CD4-positive, alpha-beta T cell treated with Interleukin-17A for 1 hour (primary cell): Measurements from ENCODE around the gene FLII.

Experiments used
- DNase-seq: peaks from one replicate; pipeline ENCODE4 v3.0.0-alpha.2; 2020

Gene FLII

DNA sequence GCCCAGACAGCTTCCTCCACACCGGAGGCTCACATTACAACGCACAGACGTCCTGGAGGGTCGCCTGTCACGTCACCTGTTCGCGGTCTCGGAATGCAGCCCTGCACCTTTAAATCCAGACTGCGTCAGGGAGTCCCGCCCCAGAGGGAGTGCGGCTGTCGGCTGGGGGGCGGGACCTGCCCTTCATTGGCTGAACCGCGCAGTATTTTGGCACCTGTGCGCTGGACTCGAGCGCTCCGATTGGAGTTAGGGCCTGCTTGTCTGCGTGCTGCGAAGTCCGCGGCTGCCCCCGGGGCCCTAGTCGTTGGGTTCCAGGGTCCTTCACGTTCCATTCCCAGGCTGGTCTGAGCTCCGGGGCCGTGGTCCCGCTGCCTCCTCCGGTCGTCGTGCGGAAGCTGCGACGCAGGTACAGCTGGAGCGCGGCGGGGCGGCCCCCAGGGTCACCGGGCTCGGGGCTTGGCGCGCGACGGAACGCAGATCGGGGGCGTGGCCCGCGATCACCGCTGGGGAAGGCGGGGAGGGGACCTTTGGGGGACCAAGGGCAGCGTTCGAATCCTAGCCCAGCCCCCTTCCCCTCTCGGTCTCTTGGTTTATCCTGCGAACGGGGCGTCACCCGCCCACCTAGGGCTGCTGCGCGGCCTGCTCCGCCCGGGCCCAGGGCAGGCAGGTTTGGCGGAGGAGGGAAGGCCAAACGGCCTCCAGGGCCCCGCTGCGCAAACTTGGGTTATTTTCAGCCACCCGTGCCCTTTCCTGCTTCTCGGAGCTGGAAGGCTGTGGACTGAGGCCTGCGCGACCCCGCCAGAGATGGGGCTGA is 2.0 kb upstream of the FLII start, which contains the start of gene MIEF2:
TSS of gene MIEF2 (plus strand) at position 331 of the 814 bp plus-strand sequence. CDS start 2,059 bp downstream, outside the sequence.
- DNase-seq = peak; percentile 94

DNA sequence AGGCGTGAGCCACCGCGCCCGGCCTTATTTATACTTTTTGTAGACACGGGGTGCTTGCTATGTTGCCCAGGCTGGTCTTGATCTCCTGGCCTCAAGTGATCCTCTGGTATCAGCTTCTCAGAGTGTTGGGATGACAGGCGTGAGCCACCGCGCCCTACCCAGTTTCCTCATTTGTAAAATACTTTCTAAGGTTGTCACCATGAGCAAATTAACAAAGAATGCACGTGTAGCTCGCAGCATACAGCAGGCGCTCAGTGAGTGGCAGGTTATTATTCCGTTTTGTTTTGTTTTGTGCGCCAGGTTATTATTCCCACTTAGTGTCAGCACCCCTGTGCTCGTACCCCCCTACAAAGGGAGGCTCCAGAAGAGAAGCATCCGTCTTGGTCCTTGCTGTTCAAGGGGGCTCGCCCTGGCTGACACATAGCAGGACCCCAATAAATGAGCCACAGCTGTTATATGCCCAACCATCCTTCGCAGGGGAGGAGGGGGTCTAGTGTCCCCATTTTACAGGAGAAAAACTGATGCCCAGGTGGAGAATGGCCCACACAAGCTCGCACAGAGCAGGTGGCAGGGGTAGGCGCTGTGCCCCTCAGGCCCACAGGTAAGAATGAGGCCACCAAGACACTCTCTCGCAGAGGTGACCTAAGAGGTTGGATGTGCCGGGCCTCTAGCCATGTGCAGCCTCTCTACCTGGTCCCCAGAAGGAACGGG is 1.2 kb upstream of the FLII start:
- no peak for DNase-seq

DNA sequence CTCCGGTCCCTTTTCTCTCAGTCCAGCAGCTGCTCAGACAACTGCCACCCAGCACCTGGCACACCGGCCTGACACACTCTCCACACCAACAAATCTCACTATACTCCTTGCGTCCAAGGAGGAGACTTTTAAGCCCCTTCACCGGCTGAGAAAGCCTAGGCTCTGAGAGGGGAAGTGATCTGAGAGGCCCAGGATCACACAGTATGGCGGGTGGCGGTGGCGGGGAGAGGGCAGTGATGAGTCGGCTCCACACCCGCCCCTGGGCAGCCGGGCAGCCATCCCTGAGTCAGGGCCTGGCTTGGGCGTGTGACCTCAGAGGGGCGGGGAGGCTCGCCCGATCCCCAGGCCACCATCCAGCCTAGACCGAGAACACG is 569 bp downstream of the FLII start:
- DNase-seq = peak; percentile 46

DNA sequence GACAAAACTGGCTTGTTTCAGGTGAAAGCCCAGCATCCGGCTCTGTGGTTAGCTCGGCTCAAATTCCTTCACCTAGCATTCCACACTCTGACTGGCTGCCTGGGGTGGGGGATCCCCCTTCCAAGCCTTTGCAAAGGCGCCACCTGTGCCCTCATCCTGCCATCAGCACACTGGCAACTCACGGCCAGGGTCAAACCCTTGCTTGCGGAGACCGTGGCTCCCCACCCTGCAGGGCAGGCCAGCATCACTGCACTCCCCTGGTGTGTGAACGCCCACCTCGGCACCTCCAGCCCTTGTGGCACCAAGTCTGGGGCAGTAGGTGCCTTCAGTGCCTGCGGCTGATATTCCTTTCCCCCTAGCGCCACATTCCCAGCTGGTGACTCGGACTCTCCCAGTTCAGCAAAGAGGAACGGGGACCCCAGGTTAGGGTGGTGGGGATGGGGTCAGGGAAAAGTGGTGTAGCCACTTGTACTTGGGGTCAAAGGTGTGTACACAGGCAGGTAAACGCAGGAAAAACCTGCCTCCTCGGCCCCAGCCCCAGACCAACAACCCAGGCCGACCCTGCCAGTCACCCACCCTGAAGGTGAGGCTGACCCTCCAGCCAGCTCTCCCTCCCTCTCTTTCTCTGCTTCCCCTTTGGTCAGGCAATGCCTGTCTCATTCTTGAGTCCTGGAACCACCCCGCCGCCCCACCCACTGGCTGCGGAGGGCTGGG is 1.1 kb downstream of the FLII start:
- DNase-seq = peak; percentile 23

DNA sequence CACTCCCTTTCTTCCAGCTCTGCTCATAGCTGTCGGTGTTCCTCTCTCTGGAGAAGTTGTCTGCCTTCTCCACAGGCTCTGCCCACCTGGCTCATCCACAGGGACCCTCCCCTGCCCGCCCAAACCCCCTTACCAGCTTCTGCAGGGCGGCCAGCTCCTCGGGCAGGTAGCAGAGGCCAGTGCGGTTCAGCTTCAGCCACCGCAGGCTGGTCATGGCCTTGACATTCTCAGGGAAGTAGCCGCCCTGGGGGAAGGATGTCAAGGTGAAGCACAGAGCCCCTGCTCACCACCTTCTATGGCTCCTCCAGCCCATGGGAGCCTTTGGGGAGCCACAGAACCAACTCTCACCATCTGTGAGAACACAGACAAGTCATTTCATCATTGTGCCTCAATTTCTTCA is 1.8 kb downstream of the FLII start:
- no peak for DNase-seq

DNA sequence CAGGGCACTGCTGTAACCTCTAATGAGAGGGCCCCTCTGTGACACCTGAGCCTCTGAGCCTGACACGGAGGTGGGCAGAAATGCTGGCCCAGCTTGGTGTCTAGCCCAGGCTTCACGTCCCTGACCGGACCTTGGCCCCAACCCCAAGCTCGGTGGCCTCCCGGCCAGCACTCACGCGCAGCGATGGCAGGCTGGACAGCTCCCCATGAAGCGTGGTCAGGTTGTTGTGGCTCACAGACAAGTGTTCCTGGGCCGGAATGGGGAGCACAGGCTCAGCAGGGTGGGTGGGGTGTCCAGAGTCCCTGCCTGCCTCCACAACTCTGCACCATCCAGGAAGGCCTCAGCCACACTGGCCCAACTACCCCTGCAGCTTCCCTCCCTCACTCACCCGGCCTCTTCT is 2.2 kb downstream of the FLII start:
- no peak for DNase-seq

DNA sequence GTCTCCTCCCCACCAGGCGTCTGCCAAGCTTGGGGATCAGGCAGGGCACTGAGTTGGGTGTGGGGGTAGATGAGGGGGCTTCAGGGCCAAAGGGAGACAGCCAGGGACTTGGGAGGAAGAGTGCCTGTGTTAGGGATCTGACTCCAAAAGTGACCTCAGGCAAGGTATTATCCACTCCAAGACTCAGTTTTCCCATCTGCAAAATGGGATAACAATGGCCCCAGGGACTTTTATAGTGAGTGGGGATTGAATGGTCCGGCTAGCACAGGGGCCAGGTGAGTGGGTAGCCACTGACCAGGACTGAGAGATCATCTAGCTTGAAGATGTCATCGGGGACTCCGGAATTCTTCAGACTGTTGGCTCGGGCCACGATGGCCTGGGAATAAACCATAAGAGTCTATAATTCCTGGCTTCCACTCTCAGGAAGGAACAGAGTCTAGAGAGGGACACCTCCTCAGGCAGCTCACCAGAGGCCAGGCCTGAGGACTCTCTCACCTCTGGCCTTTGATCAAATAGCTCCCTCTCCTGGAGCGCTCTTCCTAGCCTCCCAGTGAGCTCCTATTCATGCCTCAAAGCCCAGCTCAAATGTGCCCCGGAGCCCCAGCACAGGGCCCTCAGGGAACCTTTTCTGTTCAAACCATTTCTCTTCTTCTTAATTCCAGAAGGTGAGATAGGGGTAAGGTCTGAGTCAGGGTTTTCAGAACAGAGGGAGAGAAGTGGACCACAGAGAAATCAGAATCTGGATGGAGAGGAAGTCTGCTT is 3.5 kb downstream of the FLII start:
- no peak for DNase-seq

DNA sequence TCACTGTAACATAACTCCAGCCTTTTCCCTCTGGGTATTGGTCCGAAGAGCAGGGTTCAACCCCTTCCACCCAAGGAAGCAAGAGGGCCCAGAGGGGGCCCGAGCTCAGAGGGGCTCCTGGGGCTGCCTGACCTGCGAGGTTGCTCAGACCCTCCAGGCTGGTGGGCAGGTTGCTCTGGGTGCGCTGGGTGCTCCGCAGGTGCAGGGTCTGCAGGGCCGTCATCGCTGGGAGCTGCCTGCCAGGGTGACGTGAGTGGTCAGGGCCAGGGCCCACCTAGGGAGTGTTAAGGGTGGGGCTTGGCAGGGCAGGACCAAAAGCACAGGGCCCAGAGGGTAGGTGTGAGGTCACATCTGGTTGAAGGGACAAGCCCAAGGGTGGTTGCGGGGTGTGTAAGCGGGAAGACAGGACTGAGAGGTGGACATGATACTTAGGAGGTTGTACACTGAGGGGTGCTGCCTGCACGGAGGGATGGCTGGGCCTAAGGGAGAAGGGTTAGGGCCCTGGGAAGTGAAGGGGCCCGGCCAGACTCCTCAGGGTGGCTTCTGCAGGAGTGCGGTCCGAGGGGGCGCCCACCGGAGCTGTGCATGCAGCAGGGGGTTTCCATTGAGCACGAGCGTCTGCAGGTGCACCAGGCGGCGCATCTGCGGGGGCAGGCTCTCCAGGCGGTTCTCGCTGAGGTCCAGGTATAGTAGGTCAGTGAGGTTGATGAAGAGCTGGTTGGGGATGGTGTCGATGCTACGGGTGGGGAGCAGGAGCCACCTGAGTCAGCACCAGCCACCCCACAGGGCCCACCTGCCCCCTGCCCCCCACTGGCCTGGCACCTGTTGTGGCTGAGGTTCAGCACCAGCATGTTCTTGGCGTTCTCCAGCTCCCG is 4.4 kb downstream of the FLII start:
- no peak for DNase-seq

DNA sequence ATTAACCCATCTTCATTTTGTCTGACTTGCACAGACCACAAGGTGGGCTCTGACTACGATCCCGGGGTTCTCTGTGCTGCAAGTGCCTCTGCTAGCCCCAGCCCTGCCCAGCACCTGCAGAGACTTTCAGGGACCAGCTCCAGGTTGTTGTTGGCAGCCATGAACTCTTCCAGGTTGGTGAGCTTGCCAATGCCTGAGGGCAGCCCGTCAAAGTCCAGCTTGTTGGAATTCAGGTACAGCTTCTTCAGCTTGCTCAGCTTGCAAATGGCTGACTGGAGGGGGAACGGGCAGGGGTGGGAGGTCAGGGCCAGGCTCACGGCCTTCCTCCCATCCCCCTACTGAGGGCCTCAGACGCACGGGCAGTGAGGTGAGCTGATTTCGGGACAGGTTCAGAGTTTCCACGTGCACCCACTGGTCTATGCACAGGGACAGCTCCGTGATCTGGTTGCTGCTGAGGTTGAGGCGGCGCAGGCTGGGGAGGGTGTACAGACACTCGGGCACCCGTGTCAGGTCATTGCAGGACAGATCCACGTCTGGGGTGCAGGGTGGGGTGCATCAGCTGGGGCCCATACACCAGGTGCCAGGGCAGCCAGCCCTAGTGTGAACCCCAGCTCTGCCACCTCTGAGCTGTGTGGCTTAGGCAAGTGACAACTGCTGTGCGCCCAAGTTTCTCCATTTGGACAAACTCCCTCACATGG is 5.2 kb downstream of the FLII start:
- no peak for DNase-seq

DNA sequence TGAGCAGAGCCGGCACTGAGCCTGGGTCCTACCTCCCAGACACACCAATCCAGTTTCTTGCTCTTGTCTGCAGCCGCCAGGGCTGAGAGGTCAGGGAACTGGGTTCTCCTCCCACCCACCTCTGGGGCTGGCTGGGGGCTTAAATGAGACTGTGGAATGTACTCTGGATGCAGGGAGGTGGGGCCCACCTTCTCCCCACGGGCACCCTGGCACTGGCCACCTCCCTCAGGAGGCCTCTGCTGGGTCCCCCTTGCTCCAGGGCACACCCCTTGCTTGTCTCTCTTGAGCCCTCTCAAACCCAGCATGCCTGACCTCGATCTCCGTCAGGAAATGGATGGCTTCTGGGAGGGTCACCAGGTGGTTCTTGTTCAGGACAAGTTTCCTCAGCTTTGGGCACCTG is 6.4 kb downstream of the FLII start:
- DNase-seq = no peak

DNA sequence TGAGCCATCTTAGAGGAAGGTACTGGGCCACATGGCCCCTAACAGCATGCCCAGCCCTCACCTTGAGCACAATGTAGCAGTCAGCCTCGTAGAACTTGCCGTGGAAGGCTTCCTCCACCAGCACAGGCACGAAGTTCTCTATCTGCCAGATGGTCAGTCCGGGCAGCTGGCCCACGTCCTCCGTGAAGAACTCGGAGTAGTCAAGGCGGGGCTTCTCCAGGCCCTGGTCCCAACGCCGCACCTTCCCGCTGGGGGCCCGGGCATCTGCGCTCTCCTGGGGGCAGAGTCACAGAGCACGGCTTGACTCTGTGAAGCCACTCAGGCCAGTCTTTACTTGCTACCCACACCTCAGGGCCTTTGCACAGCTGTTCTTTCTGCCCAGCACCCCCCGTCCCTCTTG is 7.3 kb downstream of the FLII start:
- no peak for DNase-seq

DNA sequence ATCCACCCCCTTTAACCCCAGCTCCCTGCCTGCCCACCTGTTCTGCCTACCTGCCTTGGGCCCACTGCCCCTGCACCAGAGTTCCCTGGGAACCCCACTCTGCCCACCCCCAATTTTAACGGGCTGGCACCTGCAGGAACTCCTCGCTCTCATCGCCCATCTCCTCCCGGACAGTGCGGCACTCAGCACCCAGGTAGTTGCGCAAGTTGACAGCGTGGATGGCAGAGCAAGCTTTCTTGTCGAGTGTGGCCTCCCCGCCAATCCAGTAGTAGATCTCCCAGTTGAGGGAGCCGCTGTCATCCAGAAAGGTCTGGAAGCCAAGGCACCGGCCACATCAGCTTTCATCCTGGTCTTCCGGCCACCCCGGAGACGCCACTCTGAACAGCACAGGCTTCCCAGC is 7.8 kb downstream of the FLII start:
- no peak for DNase-seq

DNA sequence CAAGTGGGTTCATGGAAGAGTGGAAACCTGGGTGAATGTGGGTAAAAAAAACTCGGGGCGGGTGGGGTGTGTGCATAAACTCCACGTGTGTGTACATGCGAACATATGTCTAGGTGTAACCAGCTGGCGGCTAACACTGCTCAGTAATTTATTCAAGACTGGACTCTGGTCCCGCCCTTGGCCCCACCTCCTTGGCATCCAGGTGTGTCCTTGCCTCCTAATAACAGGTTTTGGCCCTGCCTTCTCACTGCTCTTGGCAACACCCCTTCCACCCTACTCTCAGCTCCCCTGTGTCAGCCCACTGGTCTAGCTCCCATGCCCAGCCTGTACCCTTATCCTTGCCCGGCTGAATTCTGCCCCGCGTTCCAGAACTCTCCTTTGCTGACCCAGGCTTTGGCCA is 8.3 kb downstream of the FLII start:
- DNase-seq = no peak

DNA sequence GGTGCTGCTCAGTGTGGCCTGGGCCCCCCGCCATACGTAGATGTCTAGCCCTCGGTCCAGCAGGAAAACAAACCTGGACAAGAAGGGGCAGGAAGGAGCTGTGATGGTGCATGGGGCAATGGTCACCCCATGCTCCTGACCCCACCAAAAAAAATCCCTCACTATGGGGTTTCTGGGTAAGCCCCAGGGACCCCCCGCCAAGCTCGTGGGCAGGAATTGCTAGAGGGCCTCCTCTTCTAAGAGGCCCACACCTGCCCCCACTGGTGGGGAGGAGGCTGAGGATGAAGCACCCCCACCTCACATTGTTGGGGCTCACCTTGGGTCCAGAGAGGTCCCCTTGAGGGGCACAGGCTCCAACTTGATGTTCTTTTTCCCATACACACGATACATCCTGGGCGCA is 9.7 kb downstream of the FLII start:
- no peak for DNase-seq

DNA sequence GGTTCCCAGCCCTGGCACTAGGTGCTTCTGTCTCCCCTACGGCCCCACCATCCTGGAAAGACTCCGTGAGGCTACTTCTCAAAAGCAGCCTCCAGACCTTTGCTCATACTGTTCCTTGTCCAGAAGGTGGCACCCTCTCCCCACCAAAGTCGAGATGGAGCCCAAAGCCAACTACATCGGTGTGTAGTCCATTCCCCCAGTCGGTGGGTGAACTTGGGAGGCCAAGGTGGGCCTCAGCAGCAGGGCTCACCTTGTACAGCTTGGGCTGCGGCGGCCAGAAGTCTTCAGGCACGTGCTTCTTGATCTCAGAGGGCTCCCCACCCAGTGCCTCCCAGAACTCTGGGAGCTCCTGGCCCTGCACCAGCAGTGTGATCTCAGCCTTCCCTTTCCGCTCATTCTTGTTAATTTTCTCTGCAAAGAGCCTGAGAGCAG is 10.2 kb downstream of the FLII start:
- DNase-seq = peak; percentile 76

DNA sequence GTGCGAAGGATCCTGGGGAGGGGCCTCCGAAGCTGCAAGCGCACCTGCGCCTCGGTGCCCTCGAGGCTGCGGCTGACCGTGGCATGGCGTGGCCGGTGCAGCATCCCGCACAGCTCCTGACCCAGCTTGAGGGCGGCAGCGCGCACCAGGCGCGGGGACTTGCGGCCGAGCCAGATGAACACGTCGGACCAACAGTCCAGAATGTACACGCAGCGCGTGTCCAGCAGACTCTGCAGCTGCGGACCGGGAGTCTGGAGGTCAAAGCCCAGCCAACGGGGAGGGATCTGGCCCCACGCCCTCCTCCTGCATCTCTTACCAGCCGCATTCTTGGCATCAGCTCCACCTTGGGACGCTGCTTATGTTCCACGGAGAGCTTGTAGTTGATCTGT is 10.9 kb downstream of the FLII start:
- DNase-seq = no peak

DNA sequence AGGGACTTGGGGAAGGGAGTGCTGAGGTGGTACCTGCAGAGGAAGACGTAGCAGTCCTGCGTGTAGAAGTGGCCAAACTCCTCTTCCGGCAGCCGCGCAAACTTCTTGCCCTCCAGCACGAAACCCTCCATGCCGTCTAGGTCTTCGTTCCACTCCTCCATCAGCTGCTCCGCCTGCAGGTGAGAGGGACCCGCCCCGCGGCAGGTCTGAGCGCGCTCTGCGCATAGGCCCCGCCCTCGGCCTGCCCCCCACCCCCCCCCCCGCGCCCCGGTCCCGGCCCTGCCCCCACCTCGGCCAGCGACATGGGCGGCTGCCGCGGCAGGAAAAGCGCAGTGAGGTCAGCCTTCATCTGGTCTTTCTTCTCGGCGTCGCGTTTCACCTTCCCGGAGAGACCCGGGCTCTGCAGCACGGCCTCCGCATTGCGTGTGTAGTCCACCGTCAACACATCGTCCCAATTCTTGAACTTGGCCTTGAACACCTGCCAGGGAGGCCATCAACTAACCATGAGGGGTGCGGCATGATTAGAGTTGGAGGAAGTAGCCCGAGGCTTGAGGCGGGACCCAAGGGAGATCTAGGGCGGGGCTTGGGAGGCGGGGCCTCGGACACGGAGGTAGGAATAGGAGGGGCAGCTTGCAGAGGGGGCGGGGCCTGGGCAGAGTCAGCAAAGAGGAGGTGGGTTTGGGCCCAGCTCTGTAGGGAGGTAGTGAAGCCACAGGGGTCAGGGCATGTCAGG is 11.5 kb downstream of the FLII start:
- DNase-seq = peak; percentile 28

DNA sequence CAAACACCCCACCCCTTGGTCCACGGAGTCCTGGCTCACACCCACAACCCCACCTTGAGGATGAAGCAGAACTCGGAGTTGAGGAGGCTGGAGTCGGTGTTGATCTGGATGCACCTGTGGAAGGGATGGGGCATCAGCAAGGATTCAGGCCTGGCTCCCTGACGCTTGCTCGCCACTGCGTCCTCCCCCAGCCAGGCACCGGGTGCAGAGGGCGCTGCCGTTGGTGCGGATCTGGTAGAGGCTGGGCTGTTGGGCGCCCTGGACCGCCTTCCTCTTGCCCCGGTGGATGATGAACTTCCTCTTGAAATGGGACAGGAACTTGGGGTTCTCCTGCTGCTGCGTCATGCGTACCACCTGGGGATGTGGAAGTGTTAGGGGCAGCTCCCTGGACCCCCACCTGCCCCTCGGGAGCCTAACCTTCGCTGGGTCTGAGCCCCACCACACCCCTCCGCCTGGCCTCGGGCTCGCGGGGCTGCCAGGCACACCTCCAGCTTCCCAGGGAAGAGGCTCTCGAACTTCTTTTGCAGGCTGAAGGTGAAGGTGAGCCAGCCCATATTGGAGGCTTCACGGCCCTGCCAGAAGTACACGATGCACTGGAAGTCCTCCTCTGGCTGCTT is 12.3 kb downstream of the FLII start:
- DNase-seq = no peak

DNA sequence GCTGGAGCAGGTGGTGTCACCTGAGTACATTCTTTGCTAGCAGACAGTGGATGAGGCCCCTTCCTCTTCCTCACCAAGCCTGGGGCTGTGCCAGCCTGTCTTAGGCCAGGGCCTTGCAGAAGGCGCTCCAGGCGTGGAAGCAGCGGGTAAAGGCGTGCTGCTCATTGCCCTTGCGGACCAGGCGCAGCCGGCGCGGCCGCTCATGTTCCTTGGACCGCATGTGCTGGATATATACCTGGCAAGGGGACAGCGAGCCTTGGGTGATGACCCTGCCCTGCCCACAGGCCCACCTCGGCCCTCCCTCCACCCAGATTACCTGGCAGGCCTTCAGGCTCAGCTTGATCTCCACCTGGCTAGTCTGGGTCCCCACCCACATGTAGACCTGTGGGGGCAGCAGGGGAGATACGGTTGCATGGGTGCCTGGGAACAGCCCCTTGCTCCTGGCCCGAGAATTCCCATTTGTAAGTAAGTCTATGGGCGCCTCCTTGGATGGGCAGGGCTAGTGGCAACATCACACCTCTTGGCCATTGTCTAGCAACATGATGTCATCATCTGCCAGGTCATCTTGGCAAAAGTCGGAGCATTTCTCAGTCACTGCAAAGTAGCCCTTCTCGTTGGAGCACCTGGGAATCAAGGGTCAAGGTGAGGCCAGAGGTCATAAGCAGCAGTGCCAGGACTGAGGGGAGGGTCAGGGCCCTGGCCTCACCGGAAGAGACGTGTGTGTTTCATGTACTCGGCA is 13.3 kb downstream of the FLII start:
- no peak for DNase-seq
